Stimulated activated CD4-positive, alpha-beta T cell treated with anti-CD3 and anti-CD28 coated beads, Interleukin-4, amount 100 ng/mL, for 1 hour (primary cell): ENCODE data around the gene ALDOB.

Experiments
- DNase-seq: peaks from one replicate; pipeline ENCODE4 v3.0.0-alpha.2; 2020

ALDOB gene

GRCh38 chr9:101435601-101436079, at the start of gene ALDOB:
TSS of gene ALDOB (minus strand) at chr9:101435774. CDS start at chr9:101430887, 4,887 bp downstream.
- DNase-seq: no peak

DNA sequence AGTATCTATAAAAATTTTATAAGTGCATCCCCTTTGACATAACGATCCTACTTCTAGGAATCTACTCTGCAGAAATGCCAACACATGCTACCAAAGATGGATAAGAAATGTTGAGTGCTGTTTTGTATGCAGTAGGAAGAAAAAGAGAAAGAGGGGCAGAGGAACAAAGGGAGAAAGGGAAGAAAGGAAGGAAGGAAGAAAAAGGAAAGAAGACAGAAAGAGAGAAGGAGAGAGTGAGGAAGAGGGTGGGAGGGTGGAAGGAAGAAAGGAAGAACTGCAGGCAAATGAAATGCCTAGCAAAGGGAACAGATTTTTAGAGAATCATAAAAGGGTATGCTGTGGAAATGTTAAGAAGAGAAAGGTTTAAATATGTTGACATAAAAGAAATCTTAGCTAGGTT, 48.5 kb upstream of the ALDOB start:
- no peak for DNase-seq

GRCh38 chr9:101481261-101481660, 45.7 kb upstream of the ALDOB start:
- DNase-seq: no peak

DNA sequence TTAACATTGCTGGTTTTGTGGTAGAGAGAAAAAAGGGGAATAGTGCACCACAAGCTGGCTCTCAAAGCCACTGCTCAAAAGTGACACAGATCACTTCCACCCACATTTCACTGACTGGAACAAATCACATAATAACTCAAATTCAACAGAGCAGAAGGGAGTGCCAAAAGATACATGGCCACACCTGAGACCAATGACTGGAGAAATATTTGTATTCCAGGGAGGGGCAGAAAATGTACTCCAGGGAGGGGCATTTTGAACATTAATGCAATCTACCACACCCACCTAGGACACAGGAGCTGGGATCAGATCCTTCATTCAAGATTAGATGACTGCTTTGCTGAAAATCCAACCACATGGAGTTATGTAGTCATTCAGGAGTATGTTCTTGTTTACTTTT, 44.8 kb upstream of the ALDOB start:
- no peak for DNase-seq

GRCh38 chr9:101479338-101480030, 43.9 kb upstream of the ALDOB start:
- no peak for DNase-seq

- no peak for DNase-seq
Measured at GRCh38 chr9:101478906-101479305, 43.3 kb upstream of the ALDOB start.

DNA sequence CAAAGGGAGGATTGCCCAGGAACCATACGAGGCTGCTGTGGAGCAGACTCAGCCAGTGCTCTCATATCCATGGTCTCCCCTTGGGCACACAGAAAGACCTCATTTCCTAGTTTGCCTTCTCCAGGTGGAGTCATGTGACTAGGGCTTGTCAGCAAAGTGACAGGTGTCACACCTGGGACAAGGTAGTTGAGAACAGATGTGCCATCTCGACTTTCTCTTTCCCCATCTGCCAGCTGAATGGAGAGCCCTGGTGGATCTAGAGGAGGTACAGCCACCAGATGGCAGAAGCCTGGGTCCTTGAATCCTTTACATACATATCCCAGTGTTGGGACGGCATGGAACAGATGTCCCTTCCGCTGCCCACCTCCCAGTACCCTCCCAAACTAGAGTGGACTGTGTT, 42.9 kb upstream of the ALDOB start:
- DNase-seq: no peak

DNA sequence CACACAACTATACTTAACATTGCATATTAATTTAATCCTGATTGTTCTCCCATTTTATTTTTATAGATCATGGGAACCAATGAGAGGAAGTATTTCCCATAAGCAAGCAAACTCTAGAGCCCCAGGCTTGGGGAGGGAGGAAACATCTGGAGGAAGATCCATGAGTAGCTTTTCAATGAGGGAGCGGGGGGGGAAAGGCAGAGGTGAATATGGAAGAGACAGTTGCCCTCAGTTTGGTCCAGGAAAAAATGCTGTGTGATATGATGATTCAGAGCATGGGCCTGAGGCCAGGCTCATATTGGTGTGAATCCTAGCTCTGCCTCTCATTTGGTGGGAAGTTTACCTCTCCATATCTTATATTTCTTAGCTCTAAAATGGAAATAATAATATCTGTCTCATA, 42.2 kb upstream of the ALDOB start:
- DNase-seq: no peak

GRCh38 chr9:101477214-101477613, 41.6 kb upstream of the ALDOB start:
- DNase-seq: no peak

GRCh38 chr9:101476576-101477208, 41.1 kb upstream of the ALDOB start:
- no peak for DNase-seq

DNA sequence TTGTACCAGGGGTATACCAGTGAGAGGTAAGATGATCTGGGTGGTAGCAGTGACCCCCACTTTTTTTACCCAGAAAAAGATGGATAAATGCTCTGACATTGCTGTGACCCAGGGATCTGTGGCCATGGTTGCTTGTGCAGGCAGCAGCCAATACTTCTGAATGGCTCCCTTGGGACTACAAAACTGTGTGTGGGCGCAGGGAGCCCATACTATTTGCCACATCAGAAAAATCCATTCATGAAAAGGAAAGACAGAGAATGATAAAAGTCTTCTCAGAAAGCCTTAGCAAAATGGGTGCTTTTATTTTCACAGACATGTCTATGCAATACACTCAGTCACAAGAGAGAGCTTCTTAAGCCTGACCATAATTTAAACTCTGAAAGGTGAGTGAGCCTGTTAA, 37.3 kb upstream of the ALDOB start:
- no peak for DNase-seq

DNA sequence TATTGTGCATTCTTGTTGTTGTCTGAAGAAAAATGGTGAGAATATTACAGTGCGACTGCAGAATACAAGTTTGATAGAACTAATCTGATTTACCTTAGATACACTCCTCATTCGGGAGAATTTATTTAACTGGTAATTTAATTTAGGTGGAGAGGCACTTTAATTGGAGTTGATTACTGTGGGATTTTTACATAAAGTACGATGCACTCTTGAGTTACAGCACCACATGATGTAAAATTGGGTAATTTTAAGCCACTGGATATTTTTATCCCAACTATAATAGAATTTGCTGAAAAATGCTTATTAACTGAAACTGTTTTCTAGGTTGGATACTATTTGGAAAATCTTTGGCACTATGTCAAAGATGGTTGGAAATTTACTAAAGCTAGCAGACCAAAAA, 35.4 kb upstream of the ALDOB start:
- no peak for DNase-seq

GRCh38 chr9:101470021-101470420, 34.4 kb upstream of the ALDOB start:
- no peak for DNase-seq

DNA sequence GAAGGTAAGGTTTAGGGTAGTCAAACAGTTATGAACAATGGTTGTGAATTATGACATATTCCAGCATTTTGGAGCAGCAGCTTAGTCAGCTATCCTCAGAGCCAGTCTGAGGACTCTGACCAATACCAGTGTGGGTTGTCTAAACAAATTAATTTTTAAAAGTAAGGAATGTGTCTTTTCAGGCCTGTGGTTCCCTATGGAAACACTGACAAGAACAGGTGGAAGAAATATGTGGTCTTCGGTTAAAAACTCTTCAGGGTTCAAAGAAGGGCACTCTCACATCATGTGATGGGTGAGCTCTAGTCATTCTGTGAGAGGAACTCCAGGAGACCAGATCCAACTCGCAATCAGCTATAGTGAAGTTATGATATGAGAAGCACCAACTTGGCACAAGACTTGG, 33.5 kb upstream of the ALDOB start:
- DNase-seq: no peak

DNA sequence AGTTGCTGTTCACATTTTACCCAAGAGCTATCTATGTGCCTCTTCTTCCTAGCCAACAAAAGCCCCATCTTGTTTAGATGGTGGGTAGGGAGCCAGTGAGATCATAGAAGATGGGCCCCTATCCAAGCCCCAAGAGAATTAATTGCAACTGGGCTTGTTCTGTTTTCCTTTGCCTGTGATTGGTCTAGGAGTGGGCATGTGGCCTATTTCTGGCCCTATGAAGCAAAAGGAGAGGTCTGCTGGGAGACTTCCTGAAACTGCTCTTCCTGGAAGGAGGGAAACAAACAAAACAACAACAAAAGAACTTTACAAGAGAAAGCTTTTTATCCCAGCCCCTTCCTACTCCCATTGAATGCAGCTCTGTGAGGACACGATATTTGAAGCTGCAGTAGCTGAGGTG, 32.5 kb upstream of the ALDOB start:
- no peak for DNase-seq

DNA sequence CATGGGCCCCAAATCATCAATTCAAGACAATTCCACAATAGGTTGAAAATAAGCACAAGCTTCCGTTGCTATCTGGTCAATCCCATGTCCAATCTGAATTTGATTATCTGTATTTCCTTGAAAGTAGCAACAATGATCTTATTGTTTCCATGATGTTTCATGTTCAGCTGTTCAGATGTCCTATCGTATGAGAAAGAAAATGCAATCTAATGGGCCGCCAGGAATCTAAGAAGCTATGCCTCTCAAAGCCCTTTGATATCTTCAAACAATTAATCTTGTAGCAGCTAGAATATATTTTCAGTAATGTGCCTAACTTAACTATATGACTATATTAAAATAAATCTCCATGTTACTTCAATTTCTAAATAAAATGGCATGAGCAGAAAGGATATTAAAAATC, 32.1 kb upstream of the ALDOB start:
- no peak for DNase-seq

DNA sequence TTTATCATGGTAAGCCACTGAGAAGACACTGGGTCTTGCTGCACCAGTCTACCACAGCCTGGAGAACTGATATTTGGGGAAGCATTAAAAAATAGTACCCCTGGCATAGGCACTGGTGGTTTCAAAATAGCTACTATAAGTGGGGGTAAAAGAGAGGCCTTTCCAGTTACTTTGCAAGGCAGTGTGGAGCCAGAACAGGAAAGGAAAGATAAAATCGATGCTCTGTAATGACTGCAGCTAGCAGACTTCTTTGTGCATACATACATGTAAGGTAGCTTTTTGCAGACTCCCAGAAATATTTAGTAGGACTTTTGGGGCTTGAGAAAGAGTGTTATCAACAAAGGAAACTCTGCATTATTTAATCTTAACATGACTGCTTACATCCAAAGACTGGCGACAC, 31.3 kb upstream of the ALDOB start:
- DNase-seq: no peak

- DNase-seq: no peak
Measured at GRCh38 chr9:101465326-101465915, 29.8 kb upstream of the ALDOB start.

DNA sequence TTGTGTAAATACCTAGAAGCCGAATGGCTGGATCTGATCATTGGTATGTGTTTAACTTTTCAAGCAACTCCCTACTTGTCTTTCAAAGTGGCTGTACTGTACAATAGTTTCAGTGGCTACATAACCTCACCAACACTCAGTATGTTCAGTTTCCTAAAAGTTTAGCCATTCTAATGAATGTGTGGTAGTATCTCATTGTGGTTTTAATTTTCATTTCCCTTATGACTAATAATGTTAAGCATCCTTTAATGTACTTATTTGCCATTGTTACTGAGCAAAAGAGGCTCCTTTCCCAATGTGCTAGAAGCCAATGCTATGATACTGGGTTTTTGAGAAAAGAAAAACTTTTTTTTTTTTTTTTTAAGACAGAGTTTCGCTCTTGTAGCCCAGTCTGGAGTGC, 27.8 kb upstream of the ALDOB start:
- no peak for DNase-seq

GRCh38 chr9:101462558-101462957, 27.0 kb upstream of the ALDOB start:
- DNase-seq: no peak

GRCh38 chr9:101460965-101461364, 25.4 kb upstream of the ALDOB start:
- no peak for DNase-seq

GRCh38 chr9:101458963-101459631, 23.5 kb upstream of the ALDOB start:
- no peak for DNase-seq

DNA sequence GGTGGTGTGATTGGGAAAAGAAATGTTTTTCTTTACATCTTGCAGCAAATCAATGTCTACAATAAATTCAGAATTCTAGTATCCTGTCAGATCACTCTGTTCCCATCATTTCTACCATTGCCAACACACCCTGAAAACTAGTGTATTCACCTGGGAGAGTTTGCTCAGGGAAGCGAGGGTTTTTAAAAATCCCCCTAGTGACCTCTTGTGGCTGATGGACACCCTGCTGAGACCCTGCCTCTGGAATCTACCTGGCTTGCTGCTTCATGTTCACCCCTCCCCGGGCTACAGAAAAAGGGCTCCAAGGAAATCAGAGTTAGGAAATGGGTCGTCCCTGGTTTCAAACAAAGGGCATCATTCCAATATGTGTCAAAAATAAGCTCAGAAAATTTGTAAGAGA, 21.4 kb upstream of the ALDOB start:
- no peak for DNase-seq
